ENCODE data around the gene ACP7. TPM values are rescaled to one million over a fixed set of nuclear protein-coding genes. Genes with fewer than 3 reads are reported as not detected.
A peak's percentile ranks its signal among the peaks of the same experiment; 100 is the strongest.

ACP7 gene
- total RNA-seq, 1 experiment from 2014 or later, result 0.11 TPM

DNA sequence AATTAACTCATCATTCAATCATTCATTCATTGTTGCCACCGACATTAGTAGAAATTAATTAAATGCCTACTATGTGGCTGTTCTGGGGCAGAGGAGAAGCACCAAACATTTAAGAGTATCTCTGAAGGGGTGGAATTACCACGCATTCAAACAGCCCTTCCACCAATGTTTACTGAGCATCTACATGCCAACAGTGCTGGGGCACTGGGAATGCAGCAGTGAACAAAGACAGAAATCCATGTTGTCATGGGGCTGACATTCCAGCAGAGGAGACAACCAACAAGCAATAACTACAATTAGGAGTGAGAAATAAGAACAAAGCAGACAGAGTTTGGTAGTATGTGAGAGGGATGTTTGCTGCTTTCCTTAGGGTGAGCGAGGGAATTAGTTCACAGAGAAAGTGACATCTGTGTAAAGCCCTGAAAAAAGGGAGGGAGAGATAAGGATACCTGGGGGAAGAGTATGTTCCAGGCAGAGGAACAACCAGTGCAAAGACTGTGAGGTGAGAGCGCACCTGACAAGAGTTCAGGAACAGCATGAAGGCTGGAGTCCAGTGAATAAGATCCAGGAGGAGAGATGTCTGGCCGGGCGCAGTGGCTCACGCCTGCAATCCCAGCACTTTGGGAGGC is 40.1 kb downstream of the ACP7 start (continued):
- TF ChIP-seq, protein P1, sequence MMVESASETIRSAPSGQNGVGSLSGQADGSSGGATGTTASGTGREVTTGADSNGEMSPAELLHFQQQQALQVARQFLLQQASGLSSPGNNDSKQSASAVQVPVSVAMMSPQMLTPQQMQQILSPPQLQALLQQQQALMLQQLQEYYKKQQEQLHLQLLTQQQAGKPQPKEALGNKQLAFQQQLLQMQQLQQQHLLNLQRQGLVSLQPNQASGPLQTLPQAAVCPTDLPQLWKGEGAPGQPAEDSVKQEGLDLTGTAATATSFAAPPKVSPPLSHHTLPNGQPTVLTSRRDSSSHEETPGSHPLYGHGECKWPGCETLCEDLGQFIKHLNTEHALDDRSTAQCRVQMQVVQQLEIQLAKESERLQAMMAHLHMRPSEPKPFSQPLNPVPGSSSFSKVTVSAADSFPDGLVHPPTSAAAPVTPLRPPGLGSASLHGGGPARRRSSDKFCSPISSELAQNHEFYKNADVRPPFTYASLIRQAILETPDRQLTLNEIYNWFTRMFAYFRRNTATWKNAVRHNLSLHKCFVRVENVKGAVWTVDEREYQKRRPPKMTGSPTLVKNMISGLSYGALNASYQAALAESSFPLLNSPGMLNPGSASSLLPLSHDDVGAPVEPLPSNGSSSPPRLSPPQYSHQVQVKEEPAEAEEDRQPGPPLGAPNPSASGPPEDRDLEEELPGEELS (CRISPR knock-in tag; IDR thresholded peaks at IDR 0.05), result no peak

GRCh38 chr19:39125199-39125553 is 41.0 kb downstream of the ACP7 start:
- H3K4me1 Mint-ChIP-seq, result peaks cover 30% of the 10 kb centered on the region
- H3K36me3 Mint-ChIP-seq, result no peaks in the 10 kb centered on the region
- CTCF ChIA-PET, result interaction anchor here (1.5 kb wide), 1 partner anchor 203 kb away, joined by 3 read pairs; no protein-coding TSS in a partner anchor
- ATAC-seq (no peak), DNase-seq (ENCODE audit: low spot score) (no peak)
- POLR2A ChIA-PET, result no interaction called here
- H3K27ac Mint-ChIP-seq, result peak overlapping the region; percentile 95
- H3K27me3 Mint-ChIP-seq (ENCODE audit: low read depth), result no peaks in the 10 kb centered on the region
- no peaks in the 10 kb centered on the region for H3K9me3 Mint-ChIP-seq
- H3K4me3 Mint-ChIP-seq, result peak overlapping the region; percentile 96
- TF ChIP-seq GTF2I (CRISPR knock-in tag; conservative IDR thresholded peaks at IDR 0.05) (peak; percentile 99), NFATC4 (CRISPR knock-in tag; IDR thresholded peaks at IDR 0.05) (no peak)

DNA sequence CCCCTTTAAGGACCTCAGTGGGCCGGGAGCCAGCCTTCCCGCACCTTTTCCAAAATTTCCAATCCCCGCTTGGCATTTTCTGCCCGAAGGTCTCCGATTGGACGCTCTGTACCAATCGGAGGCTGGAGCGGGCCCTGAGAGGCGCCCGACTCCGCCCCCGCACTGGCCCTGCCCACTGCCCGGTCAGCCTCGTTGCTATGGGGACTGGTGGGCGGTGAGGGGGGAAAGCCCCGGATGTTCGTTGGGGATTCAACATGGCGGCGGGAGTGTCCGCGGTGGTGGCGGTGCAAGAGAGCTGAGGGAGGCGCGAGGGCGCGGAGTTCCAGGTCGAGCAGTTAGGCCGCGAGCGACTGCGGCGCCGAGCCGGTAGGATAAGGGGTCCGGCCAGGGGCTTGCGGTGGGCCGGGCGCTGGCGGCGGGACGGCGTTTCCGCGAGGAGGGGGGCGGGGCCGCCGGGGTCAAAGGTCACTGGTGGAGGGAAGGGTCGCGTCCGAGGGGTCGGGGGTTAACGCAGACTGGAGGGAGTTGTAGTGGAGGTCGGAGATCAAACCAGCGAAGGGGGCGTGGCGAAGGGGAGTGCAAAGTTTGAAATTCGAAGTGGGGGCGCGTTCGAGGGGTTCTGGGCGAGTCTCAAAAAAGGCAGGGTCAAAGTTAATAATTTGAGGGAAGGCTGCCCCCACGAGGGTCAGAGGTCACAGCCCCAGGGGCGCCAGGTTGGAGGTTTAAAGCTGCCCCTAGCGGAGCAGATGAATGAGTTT is 41.6 kb downstream of the ACP7 start, which contains the start of gene PAK4:
TSS of gene PAK4 (plus strand) at position 233 of the 758 bp plus-strand sequence. CDS start 43,768 bp downstream, outside the sequence.
- CTCF ChIA-PET, result interaction anchor here (0.7 to 1.7 kb wide), 5 partner anchors 62 to 272 kb away, joined by 3 to 6 read pairs (median 3); partner anchors contain the start of gene NCCRP1
- Mint-ChIP-seq H3K36me3 (no peaks in the 10 kb centered on the region), H3K9me3 (no peaks in the 10 kb centered on the region), H3K4me3 (peak within 1 kb of the TSS; percentile 96), H3K27ac (peak within 1 kb of the TSS; percentile 96), H3K27me3 (ENCODE audit: low read depth) (no peaks in the 10 kb centered on the region), H3K4me1 (peaks cover 34% of the 10 kb centered on the region)
- DNase-seq (ENCODE audit: low spot score) (peak; percentile 98), ATAC-seq (peak; percentile 93)
- POLR2A ChIA-PET, result interaction anchor here (0.6 kb wide), 1 partner anchor 283 kb away, joined by 3 read pairs; no protein-coding TSS in a partner anchor
- TF ChIP-seq FOXK1 (CRISPR knock-in tag; IDR thresholded peaks at IDR 0.05) (0 out of 2 replicates have a peak, but pooled peaks have one; percentile 30), OVOL2 (CRISPR knock-in tag; IDR thresholded peaks at IDR 0.05; ENCODE audit: borderline replicate concordance) (no peak), E2F5 (CRISPR knock-in tag; IDR thresholded peaks at IDR 0.05) (peak; percentile 73), IRF1 (CRISPR knock-in tag; IDR thresholded peaks at IDR 0.05) (0 out of 2 replicates have a peak, but pooled peaks have one; percentile 33), MAX (CRISPR knock-in tag; IDR thresholded peaks at IDR 0.05) (peak; percentile 55; the same call in 1 of the 2 replicates), NR1H2 (CRISPR knock-in tag; IDR thresholded peaks at IDR 0.05) (no peak), NFYB (CRISPR knock-in tag; conservative IDR thresholded peaks at IDR 0.05; ENCODE audit: low read depth) (peak; percentile 86), ZNF232 (CRISPR knock-in tag; IDR thresholded peaks at IDR 0.05) (peak; percentile 60; the same call in 1 of the 2 replicates), GABPB1 (CRISPR knock-in tag; IDR thresholded peaks at IDR 0.05) (no peak), ARID4B (CRISPR knock-in tag; IDR thresholded peaks at IDR 0.05; ENCODE audit: borderline replicate concordance) (peak; percentile 79; the same call in 1 of the 2 replicates), CREB1 (CRISPR knock-in tag; IDR thresholded peaks at IDR 0.05) (0 out of 2 replicates have a peak, but pooled peaks have one; percentile 34), SP1 (CRISPR knock-in tag; conservative IDR thresholded peaks at IDR 0.05) (peak; percentile 86), ZNF416 (CRISPR knock-in tag; IDR thresholded peaks at IDR 0.05) (no peak), FOXP1 (CRISPR knock-in tag; IDR thresholded peaks at IDR 0.05; ENCODE audit: borderline replicate concordance) (peak; percentile 40; the same call in 1 of the 2 replicates), FOXJ3 (CRISPR knock-in tag; IDR thresholded peaks at IDR 0.05; ENCODE audit: borderline replicate concordance) (no peak)
- TF ChIP-seq, protein P2, sequence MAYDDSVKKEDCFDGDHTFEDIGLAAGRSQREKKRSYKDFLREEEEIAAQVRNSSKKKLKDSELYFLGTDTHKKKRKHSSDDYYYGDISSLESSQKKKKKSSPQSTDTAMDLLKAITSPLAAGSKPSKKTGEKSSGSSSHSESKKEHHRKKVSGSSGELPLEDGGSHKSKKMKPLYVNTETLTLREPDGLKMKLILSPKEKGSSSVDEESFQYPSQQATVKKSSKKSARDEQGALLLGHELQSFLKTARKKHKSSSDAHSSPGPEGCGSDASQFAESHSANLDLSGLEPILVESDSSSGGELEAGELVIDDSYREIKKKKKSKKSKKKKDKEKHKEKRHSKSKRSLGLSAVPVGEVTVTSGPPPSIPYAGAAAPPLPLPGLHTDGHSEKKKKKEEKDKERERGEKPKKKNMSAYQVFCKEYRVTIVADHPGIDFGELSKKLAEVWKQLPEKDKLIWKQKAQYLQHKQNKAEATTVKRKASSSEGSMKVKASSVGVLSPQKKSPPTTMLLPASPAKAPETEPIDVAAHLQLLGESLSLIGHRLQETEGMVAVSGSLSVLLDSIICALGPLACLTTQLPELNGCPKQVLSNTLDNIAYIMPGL (CRISPR knock-in tag; IDR thresholded peaks at IDR 0.05), result peak; percentile 80
- TF ChIP-seq, protein P3, sequence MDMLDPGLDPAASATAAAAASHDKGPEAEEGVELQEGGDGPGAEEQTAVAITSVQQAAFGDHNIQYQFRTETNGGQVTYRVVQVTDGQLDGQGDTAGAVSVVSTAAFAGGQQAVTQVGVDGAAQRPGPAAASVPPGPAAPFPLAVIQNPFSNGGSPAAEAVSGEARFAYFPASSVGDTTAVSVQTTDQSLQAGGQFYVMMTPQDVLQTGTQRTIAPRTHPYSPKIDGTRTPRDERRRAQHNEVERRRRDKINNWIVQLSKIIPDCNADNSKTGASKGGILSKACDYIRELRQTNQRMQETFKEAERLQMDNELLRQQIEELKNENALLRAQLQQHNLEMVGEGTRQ (CRISPR knock-in tag; IDR thresholded peaks at IDR 0.05), result no peak
